ENCODE measurements around the gene ZER1.

ZER1 gene

DNA sequence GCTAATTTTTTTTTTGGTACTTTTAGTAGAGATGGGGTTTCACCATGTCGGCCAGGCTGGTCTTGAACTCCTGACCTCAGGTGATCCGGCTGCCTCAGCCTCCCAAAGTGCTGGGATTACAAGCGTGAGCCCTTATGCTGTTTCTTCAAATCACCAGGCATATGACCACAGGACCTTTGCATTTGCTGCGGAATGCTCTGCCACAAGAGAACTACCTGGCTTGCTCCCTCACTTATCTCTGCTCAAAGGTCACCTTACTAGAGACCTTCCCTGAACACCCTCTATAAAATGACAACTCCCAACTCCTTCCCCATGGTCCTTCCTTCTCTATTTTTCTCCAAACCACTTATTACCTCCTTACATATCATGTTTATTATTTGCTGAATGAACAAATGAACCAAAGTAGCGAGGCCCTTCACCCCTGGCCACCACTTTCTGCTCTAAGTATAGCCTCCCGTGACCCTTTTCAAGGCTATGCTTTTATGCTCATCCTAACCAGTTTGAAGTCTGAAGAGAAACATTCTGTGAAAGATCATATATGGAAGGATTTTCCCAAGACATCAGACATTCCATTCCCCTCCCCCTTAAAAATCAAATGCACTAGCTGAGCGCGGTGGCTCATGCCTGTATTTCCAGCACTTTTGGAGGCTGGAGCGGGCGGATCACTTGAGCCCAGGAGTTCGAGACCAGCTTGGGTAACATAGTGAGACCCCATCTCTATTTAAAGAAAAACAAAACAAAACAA lies 1.3 kb downstream of the ZER1 start:
- Mint-ChIP-seq H3K36me3 (peaks cover 1% of the 10 kb centered on the region), H3K27me3 (no peaks in the 10 kb centered on the region), H3K4me1 (peaks cover 35% of the 10 kb centered on the region), H3K9me3 (no peaks in the 10 kb centered on the region), H3K27ac (peak overlapping the region; percentile 75), H3K4me3 (peak overlapping the region; percentile 97)

DNA sequence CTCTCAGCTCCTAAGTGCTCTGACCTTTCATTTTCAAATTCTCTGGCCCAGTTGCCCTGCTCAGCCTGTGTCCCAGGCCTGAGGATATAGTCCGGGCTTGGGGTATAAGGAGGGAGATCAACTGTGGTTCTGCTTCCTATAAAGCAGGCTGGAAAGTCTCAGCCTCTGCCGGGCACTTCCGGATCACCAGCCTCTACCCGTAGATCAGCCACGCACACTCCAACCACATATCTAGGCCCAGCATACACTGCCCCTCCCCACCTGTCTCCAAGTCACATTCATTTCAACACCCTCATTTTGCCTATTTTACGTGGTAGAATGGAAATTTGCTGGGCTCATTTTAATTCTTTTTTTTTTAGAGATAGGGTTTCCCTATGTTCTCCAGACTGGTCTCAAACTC lies 3.1 kb downstream of the ZER1 start:
- Mint-ChIP-seq H3K4me3 (no peak overlapping the region), H3K9me3 (no peaks in the 10 kb centered on the region), H3K27me3 (no peaks in the 10 kb centered on the region), H3K27ac (no peak overlapping the region), H3K4me1 (peaks cover 48% of the 10 kb centered on the region), H3K36me3 (peaks cover 1% of the 10 kb centered on the region)

DNA sequence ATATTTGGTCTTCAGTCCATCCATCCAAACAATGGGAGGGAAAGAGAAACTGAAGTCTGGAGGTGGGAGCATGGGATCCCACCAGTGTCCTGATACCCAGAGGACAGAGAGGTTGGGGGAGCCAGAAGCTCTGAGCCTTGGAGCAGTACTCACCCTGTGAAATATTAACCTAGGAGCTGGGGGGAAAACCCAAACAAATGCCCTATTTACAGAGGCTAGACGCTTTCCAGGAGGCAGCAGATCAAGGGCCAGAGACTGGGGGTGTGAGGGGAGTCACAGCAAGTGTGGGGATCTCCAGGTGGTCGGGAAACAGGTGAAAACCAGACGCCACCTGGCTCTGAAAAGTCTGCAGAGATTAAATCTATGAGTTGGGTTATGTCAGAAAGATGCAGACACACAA lies 6.2 kb downstream of the ZER1 start:
- no peaks in the 10 kb centered on the region for H3K9me3 Mint-ChIP-seq
- H3K27ac Mint-ChIP-seq, result peak overlapping the region; percentile 59
- peaks cover 49% of the 10 kb centered on the region for H3K4me1 Mint-ChIP-seq
- no peaks in the 10 kb centered on the region for H3K27me3 Mint-ChIP-seq
- peaks cover 1% of the 10 kb centered on the region for H3K36me3 Mint-ChIP-seq
- H3K4me3 Mint-ChIP-seq, result no peak overlapping the region

DNA sequence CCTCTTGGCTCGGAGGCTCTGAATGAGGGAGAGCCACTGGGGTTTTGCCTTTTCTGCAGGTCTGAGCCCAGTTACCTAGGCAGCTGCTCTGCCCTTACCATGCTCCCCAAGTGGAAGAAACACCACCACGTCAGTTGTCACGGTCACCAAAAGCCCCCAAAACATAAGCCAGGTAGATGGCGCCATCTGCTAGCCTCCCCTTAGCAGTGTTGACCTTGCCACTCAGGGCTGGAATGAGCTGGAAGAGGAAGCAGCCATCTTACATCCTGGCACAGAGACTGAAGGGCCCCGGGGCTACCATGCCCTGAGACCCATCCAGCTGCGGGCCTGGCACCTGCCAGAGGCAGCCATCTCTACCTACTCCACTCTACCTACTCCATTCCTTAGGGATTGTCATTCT lies 7.4 kb downstream of the ZER1 start:
- Mint-ChIP-seq H3K36me3 (peaks cover 1% of the 10 kb centered on the region), H3K4me3 (no peak overlapping the region)

DNA sequence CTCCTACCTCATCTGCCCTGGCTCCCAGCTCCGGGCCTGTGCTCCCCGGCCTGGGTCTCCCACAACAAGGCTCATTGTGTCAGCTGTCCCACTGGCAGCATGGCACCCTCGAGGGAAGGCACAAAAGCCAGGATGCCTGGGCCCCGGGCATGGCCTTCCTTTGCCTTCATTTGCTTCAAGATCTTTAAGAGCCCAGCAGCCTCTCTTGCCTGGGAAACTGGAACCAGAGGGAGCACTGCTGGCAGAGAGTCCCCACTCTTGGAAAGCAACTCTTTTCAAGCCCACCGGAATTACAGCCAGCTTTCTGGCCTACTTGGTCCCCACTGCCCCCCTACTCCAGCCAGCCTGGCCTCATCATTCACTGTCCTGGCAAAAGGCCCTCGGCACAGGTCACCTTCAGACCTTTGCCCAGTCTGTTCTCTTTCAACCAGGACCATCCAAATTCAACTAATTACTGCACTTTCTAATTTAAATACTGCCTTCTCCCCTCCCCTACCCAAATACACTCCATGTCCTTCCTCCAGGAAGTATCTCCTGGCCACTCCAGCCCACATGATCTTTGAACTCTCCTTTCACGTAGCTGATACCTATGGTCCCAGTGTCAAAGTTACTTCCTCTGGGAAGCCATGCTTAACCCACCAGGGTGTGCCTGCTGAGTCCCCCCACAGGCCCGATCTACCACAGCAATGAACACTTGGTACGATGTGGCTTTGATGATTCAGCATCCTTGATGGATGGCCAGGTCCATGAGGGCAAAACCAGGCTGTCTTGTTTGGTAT lies 8.9 kb downstream of the ZER1 start:
- peak overlapping the region; percentile 72 for H3K27ac Mint-ChIP-seq
- no peak overlapping the region for H3K4me3 Mint-ChIP-seq
- H3K27me3 Mint-ChIP-seq, result no peaks in the 10 kb centered on the region

More for the DNA sequence above, 7.4 kb downstream of the ZER1 start:
- no peak overlapping the region for H3K27ac Mint-ChIP-seq
- H3K4me1 Mint-ChIP-seq, result peaks cover 39% of the 10 kb centered on the region
- H3K9me3 Mint-ChIP-seq, result no peaks in the 10 kb centered on the region
- H3K27me3 Mint-ChIP-seq, result no peaks in the 10 kb centered on the region

DNA sequence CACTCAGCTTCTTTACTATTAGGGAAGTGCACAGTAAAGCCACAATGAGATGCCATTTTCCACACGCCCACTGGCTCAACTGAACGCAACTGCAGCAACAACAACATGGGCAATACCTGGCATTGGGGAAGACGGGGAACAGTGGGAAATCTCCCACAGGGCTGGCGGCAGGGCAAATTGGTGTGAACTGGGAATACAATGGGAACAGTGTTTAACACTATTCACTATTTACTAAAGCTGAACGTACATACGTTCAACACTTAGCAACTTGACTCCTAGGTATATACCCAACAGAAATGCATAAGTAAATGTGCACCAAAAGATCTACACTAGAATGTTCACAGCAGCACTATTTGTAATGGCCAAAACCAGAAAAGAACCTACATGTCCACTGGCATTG lies 14.1 kb downstream of the ZER1 start:
- peaks cover 11% of the 10 kb centered on the region for H3K4me1 Mint-ChIP-seq
- no peaks in the 10 kb centered on the region for H3K9me3 Mint-ChIP-seq
- no peak overlapping the region for H3K4me3 Mint-ChIP-seq
- no peak overlapping the region for H3K27ac Mint-ChIP-seq
- no peaks in the 10 kb centered on the region for H3K36me3 Mint-ChIP-seq
- no peaks in the 10 kb centered on the region for H3K27me3 Mint-ChIP-seq

More for the DNA sequence above, 8.9 kb downstream of the ZER1 start:
- peaks cover 1% of the 10 kb centered on the region for H3K36me3 Mint-ChIP-seq
- no peaks in the 10 kb centered on the region for H3K9me3 Mint-ChIP-seq
- H3K4me1 Mint-ChIP-seq, result peaks cover 35% of the 10 kb centered on the region

- Mint-ChIP-seq H3K27ac (no peak overlapping the region), H3K9me3 (no peaks in the 10 kb centered on the region), H3K4me3 (no peak overlapping the region), H3K27me3 (no peaks in the 10 kb centered on the region), H3K4me1 (peaks cover 8% of the 10 kb centered on the region), H3K36me3 (no peaks in the 10 kb centered on the region)
Measured at GRCh38 chr9:128753627-128754026, 18.1 kb downstream of the ZER1 start.

DNA sequence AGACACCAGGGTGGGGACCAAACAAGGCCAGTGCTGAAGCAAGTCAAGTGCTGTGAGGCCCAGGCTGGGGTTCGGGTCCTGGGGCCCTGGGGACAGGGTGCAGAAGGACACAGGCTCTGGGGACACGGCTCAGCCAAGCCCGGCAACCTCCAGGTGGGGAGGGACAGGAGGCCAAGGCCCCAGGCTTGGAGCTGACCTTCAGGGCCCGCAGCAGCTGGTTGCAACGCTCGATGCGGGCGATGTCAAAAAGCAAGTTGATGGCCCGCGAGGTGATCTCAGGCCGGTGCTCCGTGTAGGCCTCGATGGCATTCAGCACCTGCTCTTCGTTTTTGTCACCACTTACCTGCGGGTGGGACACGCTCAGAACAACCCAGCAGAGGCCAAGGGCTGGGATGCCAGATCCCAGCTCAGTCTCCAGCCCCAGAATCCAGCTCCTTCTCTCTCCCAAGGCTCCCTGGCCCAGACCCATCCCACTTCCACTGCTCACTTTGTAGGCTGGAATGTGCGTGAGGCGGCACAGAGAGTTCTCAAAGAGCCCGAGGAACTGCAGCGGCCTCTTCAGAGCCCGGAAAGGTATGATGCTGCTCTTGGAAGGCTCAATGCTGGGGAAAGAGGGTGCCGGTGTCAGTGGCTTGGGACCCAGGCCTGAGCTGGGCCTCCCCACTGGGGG lies 20.7 kb downstream of the ZER1 start:
- H3K36me3 Mint-ChIP-seq, result no peaks in the 10 kb centered on the region
- H3K27ac Mint-ChIP-seq, result no peak overlapping the region
- no peaks in the 10 kb centered on the region for H3K9me3 Mint-ChIP-seq
- H3K4me3 Mint-ChIP-seq, result no peak overlapping the region
- H3K4me1 Mint-ChIP-seq, result no peaks in the 10 kb centered on the region
- no peaks in the 10 kb centered on the region for H3K27me3 Mint-ChIP-seq

DNA sequence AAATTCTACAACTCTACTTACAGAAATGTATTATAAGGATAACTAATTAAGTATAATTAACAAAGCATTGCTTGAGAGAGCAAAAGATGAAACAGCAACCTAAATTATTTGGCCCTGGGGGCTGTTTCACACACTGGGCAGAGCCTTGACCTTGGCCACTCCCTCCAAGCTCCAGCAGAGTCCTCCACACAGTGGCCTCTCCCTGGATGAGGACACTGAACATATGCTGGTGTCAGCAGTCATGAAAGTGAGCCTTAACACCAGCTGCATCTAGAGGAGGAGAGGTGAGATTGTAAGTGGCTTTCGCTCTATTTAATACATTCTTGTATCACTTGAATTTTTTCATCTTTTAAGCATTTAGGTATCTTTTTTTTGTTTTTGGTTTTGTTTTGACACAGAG lies 24.5 kb downstream of the ZER1 start:
- no peaks in the 10 kb centered on the region for H3K9me3 Mint-ChIP-seq
- H3K36me3 Mint-ChIP-seq, result no peaks in the 10 kb centered on the region
- H3K27me3 Mint-ChIP-seq, result no peaks in the 10 kb centered on the region
- H3K4me1 Mint-ChIP-seq, result no peaks in the 10 kb centered on the region
- H3K27ac Mint-ChIP-seq, result no peak overlapping the region
- no peak overlapping the region for H3K4me3 Mint-ChIP-seq

GRCh38 chr9:128743421-128743820 lies 28.3 kb downstream of the ZER1 start:
- Mint-ChIP-seq H3K27ac (no peak overlapping the region), H3K4me1 (no peaks in the 10 kb centered on the region), H3K9me3 (no peaks in the 10 kb centered on the region), H3K27me3 (no peaks in the 10 kb centered on the region), H3K36me3 (no peaks in the 10 kb centered on the region), H3K4me3 (no peak overlapping the region)

DNA sequence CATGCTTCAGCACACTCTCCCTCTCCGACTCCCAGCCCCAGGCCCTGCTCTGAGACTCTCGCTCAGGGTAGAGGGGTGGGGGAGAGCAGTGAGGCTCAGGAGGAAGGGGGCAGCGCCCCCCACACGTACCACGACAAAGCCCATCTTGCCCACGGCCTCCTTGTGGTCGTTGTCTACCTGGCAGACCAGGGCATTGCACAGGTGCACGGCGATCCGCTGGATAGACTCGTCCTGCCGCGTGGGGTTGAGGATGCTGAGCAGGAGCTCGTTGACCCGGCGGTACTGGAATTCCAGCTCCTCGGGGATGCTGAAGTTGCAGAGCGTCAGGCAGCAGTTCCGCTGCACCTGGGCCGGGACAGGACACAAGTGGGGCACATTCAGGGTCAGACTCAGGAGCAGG lies 29.3 kb downstream of the ZER1 start:
- no peaks in the 10 kb centered on the region for H3K9me3 Mint-ChIP-seq

GRCh38 chr9:128735373-128735772 lies 36.4 kb downstream of the ZER1 start:
- H3K27me3 Mint-ChIP-seq, result no peaks in the 10 kb centered on the region
- H3K36me3 Mint-ChIP-seq, result peaks cover 5% of the 10 kb centered on the region
- H3K4me1 Mint-ChIP-seq, result no peaks in the 10 kb centered on the region
- no peaks in the 10 kb centered on the region for H3K9me3 Mint-ChIP-seq
- no peak overlapping the region for H3K4me3 Mint-ChIP-seq
- H3K27ac Mint-ChIP-seq, result peak overlapping the region; percentile 70

More for the DNA sequence above, 29.3 kb downstream of the ZER1 start:
- Mint-ChIP-seq H3K36me3 (no peaks in the 10 kb centered on the region), H3K4me3 (no peak overlapping the region), H3K27me3 (no peaks in the 10 kb centered on the region), H3K27ac (no peak overlapping the region), H3K4me1 (no peaks in the 10 kb centered on the region)

GRCh38 chr9:128733256-128733655 lies 38.5 kb downstream of the ZER1 start:
- Mint-ChIP-seq H3K27me3 (no peaks in the 10 kb centered on the region), H3K36me3 (peaks cover 5% of the 10 kb centered on the region), H3K9me3 (no peaks in the 10 kb centered on the region), H3K4me1 (peaks cover under 1% of the 10 kb centered on the region), H3K4me3 (no peak overlapping the region), H3K27ac (no peak overlapping the region)

- Mint-ChIP-seq H3K27me3 (no peaks in the 10 kb centered on the region), H3K9me3 (no peaks in the 10 kb centered on the region), H3K4me3 (no peak overlapping the region), H3K27ac (no peak overlapping the region), H3K4me1 (peaks cover 7% of the 10 kb centered on the region), H3K36me3 (peaks cover 5% of the 10 kb centered on the region)
Measured at GRCh38 chr9:128732576-128732975, 39.2 kb downstream of the ZER1 start.

GRCh38 chr9:128731691-128732090 lies 40.0 kb downstream of the ZER1 start:
- Mint-ChIP-seq H3K4me1 (peaks cover 16% of the 10 kb centered on the region), H3K36me3 (peaks cover 5% of the 10 kb centered on the region), H3K27me3 (no peaks in the 10 kb centered on the region), H3K27ac (no peak overlapping the region), H3K9me3 (no peaks in the 10 kb centered on the region), H3K4me3 (no peak overlapping the region)

DNA sequence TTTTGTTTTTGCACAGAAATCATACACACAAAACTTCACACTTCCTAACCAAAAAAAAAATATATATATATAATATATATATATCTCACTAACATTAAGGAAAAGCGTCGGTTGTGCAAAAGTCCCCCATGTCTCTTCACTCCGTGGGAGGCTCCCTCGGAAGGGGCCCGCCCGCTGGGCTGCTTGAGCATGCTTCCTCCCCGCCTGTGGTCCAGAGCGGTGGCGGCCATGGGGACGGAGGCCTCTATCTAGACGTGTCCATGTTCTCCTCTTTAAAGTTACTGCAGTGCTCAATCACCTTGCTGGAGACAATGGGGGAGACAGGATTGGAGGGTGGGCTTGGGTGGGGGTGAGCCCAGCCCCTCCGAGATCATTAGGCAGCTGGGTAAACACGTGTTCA lies 40.6 kb downstream of the ZER1 start:
- no peak overlapping the region for H3K4me3 Mint-ChIP-seq
- peaks cover 5% of the 10 kb centered on the region for H3K36me3 Mint-ChIP-seq
- no peaks in the 10 kb centered on the region for H3K9me3 Mint-ChIP-seq
- no peak overlapping the region for H3K27ac Mint-ChIP-seq
- no peaks in the 10 kb centered on the region for H3K27me3 Mint-ChIP-seq
- H3K4me1 Mint-ChIP-seq, result peaks cover 20% of the 10 kb centered on the region

Data from activated naive CD4-positive, alpha-beta T cell treated with anti-CD3 and anti-CD28 coated beads, Interleukin-2, amount 50 U/mL, for 24 hours (primary cell).